GM12875 (cell line): Measurements from ENCODE around the gene PGK1.
"Not testable (repeated sequence)": the region's sequence is repeated elsewhere in the genome, so short reads cannot be mapped to it uniquely, and the experiment has no call there.

Experiments used
- H3K4me3 ChIP-seq: one replicate; pipeline ENCODE4 v1.5.1; 2011; ENCODE audit warnings: low read depth, low read length, control low read depth
- CTCF ChIP-seq: IDR thresholded peaks from 2 replicates; pipeline ENCODE4 v1.5.1; 2011; ENCODE audit warnings: low read depth, mild to moderate bottlenecking, control low read depth, inconsistent platforms, low read length, moderate library complexity, borderline replicate concordance; ENCODE audit not compliant: insufficient read depth

Gene PGK1

GRCh38 chrX:78130396-78130795, 26.3 kb downstream of the PGK1 start:
- no peak overlapping the region for H3K4me3 ChIP-seq
- TF ChIP-seq CTCF = no peak

GRCh38 chrX:78131117-78131516, 27.1 kb downstream of the PGK1 start:
- H3K4me3 ChIP-seq = no peak overlapping the region
- no peak for TF ChIP-seq CTCF

- no peak overlapping the region for H3K4me3 ChIP-seq
- no peak for TF ChIP-seq CTCF
These were observed 29.4 kb downstream of the PGK1 start for GRCh38 chrX:78133238-78133960.

GRCh38 chrX:78139160-78140123, 35.4 kb downstream of the PGK1 start, which contains the start of gene TAF9B:
Gene TAF9B, minus strand, starts transcription at chrX:78139650. Its CDS starts 39 bp downstream, at chrX:78139611.
- no peak for TF ChIP-seq CTCF
- H3K4me3 ChIP-seq = peak within 1 kb of the TSS; percentile 84

GRCh38 chrX:78140206-78140605, 36.2 kb downstream of the PGK1 start:
- H3K4me3 ChIP-seq = no peak overlapping the region
- TF ChIP-seq CTCF = no peak

- not testable (repeated sequence) for H3K4me3 ChIP-seq
These were observed 43.0 kb downstream of the PGK1 start for GRCh38 chrX:78147002-78147540.

- not testable (repeated sequence) for H3K4me3 ChIP-seq
These were observed 53.3 kb downstream of the PGK1 start for GRCh38 chrX:78157373-78157772.

GRCh38 chrX:78157846-78158245, 53.8 kb downstream of the PGK1 start:
- not testable (repeated sequence) for H3K4me3 ChIP-seq

- H3K4me3 ChIP-seq = not testable (repeated sequence)
These were observed 56.7 kb downstream of the PGK1 start for GRCh38 chrX:78160711-78161110.

- H3K4me3 ChIP-seq = not testable (repeated sequence)
These were observed 59.1 kb downstream of the PGK1 start for GRCh38 chrX:78163175-78163574.
